MM.1S (cell line): ENCODE measurements around the gene SEMA6A.

Experiments used
- DNase-seq: peaks from one replicate; pipeline ENCODE4 v3.0.0-alpha.2; 2015
- H2AFZ ChIP-seq: fragments of 300-600 bp; sonication (generic); 2 replicates; pipeline ENCODE4 v1.6.0; 2016; ENCODE audit warnings: antibody characterized with exemption, low read length
- H3F3A ChIP-seq: fragments of 300-600 bp; sonication (generic); 2 replicates; pipeline ENCODE4 v1.6.1; 2016; ENCODE audit warnings: mild to moderate bottlenecking, antibody characterized with exemption, low read length, moderate library complexity, mixed read lengths; ENCODE audit not compliant: insufficient read depth
- H3K27ac ChIP-seq: fragments of 300-600 bp; sonication (generic); 2 replicates; pipeline ENCODE4 v1.5.1; 2016; ENCODE audit warnings: mild to moderate bottlenecking, low read length
- H3K27me3 ChIP-seq: fragments of 300-600 bp; sonication (generic); replicated peaks from 2 replicates; pipeline ENCODE4 v1.6.0; 2016; ENCODE audit warnings: low read length; ENCODE audit not compliant: insufficient read depth
- H3K36me3 ChIP-seq: fragments of 300-600 bp; sonication (generic); replicated peaks from 2 replicates; pipeline ENCODE4 v1.6.1; 2016; ENCODE audit warnings: mild to moderate bottlenecking, low read length, mixed read lengths; ENCODE audit not compliant: insufficient read depth
- H3K4me1 ChIP-seq: fragments of 300-600 bp; sonication (generic); 2 replicates; pipeline ENCODE4 v1.6.1; 2016; ENCODE audit warnings: low read length, mixed read lengths
- H3K4me2 ChIP-seq: fragments of 300-600 bp; sonication (generic); 2 replicates; pipeline ENCODE4 v1.6.0; 2016; ENCODE audit warnings: low read depth, low read length
- H3K4me3 ChIP-seq: fragments of 300-600 bp; sonication (generic); 2 replicates; pipeline ENCODE4 v1.5.1; 2016; ENCODE audit warnings: low read length, mixed read lengths
- H3K79me2 ChIP-seq: fragments of 300-600 bp; sonication (generic); 2 replicates; pipeline ENCODE4 v1.6.1; 2016; ENCODE audit warnings: mixed run types, low read length, mixed read lengths
- H3K9ac ChIP-seq: fragments of 300-600 bp; sonication (generic); 2 replicates; pipeline ENCODE4 v1.6.1; 2016; ENCODE audit warnings: low read length, mixed read lengths
- H3K9me2 ChIP-seq: fragments of 300-600 bp; sonication (generic); replicated peaks from 2 replicates; pipeline ENCODE4 v1.6.1; 2016; ENCODE audit warnings: mild to moderate bottlenecking, low read length, mixed read lengths; ENCODE audit not compliant: insufficient read depth
- H3K9me3 ChIP-seq: fragments of 300-600 bp; sonication (generic); replicated peaks from 2 replicates; pipeline ENCODE4 v1.6.1; 2016; ENCODE audit warnings: mild to moderate bottlenecking, low read length, mixed read lengths; ENCODE audit not compliant: insufficient read depth
- H4K20me1 ChIP-seq: fragments of 300-600 bp; sonication (generic); 2 replicates; pipeline ENCODE4 v1.6.1; 2016; ENCODE audit warnings: mild to moderate bottlenecking, low read length, moderate library complexity, mixed read lengths; ENCODE audit not compliant: insufficient read depth
- CTCF ChIP-seq: fragments of 300-600 bp; sonication (generic); IDR thresholded peaks from 2 replicates; pipeline ENCODE4 v1.5.1; 2016; ENCODE audit warnings: antibody characterized with exemption, low read length, mixed read lengths
- EZH2 ChIP-seq: fragments of 300-600 bp; sonication (generic); optimal IDR thresholded peaks from 2 replicates; pipeline ENCODE3; 2017; ENCODE audit warnings: low read depth, mild to moderate bottlenecking, antibody characterized with exemption, low read length, mixed read lengths
- EZH2phosphoT487 ChIP-seq: fragments of 300-600 bp; sonication (generic); IDR thresholded peaks from 2 replicates; pipeline ENCODE4 v1.6.1; 2018; ENCODE audit warnings: antibody characterized with exemption, low read length

SEMA6A gene

GRCh38 chr5:116510517-116510916, 64.1 kb downstream of the SEMA6A start:
- H2AFZ ChIP-seq = no peak overlapping the region
- TF ChIP-seq EZH2phosphoT487 (no peak), CTCF (no peak), EZH2 (no peak)
- no peaks in the 10 kb centered on the region for H3K9me3 ChIP-seq
- no peak overlapping the region for H3K9ac ChIP-seq
- H3K4me1 ChIP-seq = no peaks in the 10 kb centered on the region
- H3K9me2 ChIP-seq = no peaks in the 10 kb centered on the region
- no peak for DNase-seq
- H3K27ac ChIP-seq = no peak overlapping the region
- H3K4me2 ChIP-seq = no peak overlapping the region
- no peaks in the 10 kb centered on the region for H3K27me3 ChIP-seq
- H3K79me2 ChIP-seq = no peaks in the 10 kb centered on the region
- no peaks in the 10 kb centered on the region for H3K36me3 ChIP-seq
- no peaks in the 10 kb centered on the region for H4K20me1 ChIP-seq
- H3F3A ChIP-seq = no peaks in the 10 kb centered on the region
- H3K4me3 ChIP-seq = no peak overlapping the region

- TF ChIP-seq CTCF (no peak), EZH2 (no peak), EZH2phosphoT487 (no peak)
- Histone ChIP-seq H2AFZ (no peak overlapping the region), H3K4me3 (no peak overlapping the region), H3K9me2 (no peaks in the 10 kb centered on the region), H4K20me1 (no peaks in the 10 kb centered on the region), H3K4me2 (no peak overlapping the region), H3K27ac (no peak overlapping the region), H3F3A (no peaks in the 10 kb centered on the region), H3K9me3 (no peaks in the 10 kb centered on the region), H3K27me3 (no peaks in the 10 kb centered on the region), H3K36me3 (no peaks in the 10 kb centered on the region), H3K9ac (no peak overlapping the region), H3K79me2 (no peaks in the 10 kb centered on the region), H3K4me1 (no peaks in the 10 kb centered on the region)
- DNase-seq = no peak
Measured at GRCh38 chr5:116509483-116510244, 65.0 kb downstream of the SEMA6A start.

DNA sequence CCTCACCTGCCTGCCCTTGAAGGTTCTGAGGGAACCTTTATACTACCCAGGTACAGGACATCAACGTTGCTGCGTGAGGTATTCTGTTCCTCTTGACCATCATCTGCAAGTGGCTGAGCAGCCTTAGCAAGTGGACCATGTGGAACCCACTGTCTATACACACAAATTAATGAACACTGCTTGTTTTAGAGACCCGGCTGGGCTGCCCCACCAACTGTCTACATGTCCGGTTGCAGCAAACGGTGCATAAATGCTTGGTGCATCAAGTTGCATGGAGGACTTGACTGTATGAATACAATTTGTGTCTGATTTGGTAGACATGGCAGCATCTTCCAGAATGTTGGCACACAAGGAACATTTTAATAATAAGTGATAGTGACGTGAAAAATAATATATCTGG, 65.8 kb downstream of the SEMA6A start:
- no peaks in the 10 kb centered on the region for H3K9me3 ChIP-seq
- no peaks in the 10 kb centered on the region for H4K20me1 ChIP-seq
- H3F3A ChIP-seq = no peaks in the 10 kb centered on the region
- H3K4me2 ChIP-seq = no peak overlapping the region
- no peaks in the 10 kb centered on the region for H3K27me3 ChIP-seq
- no peaks in the 10 kb centered on the region for H3K9me2 ChIP-seq
- TF ChIP-seq EZH2phosphoT487 (no peak), EZH2 (no peak), CTCF (no peak)
- DNase-seq = no peak
- H3K4me1 ChIP-seq = no peaks in the 10 kb centered on the region
- no peak overlapping the region for H2AFZ ChIP-seq
- H3K36me3 ChIP-seq = no peaks in the 10 kb centered on the region
- no peaks in the 10 kb centered on the region for H3K79me2 ChIP-seq
- H3K9ac ChIP-seq = no peak overlapping the region
- no peak overlapping the region for H3K4me3 ChIP-seq
- H3K27ac ChIP-seq = no peak overlapping the region
